Type B pancreatic cell (in vitro differentiated cells): ENCODE measurements around the gene NEURL1B. TPM values are rescaled to one million over a fixed set of nuclear protein-coding genes. Genes with fewer than 3 reads are reported as not detected.

Experiments used
- DNase-seq: peaks from one replicate; pipeline ENCODE4 v3.0.0; 2021; ENCODE audit warnings: mixed read lengths; ENCODE audit not compliant: unreplicated experiment; ENCODE audit errors: extremely low spot score
- H3K27ac Mint-ChIP-seq: 2 replicates; pipeline ENCODE4 v1.8.0; 2021; ENCODE audit warnings: mild to moderate bottlenecking, mixed read lengths
- H3K27me3 Mint-ChIP-seq: 2 replicates; pipeline ENCODE4 v1.8.0; 2021; ENCODE audit warnings: mixed read lengths
- H3K36me3 Mint-ChIP-seq: 2 replicates; pipeline ENCODE4 v1.8.0; 2021; ENCODE audit warnings: mixed read lengths
- H3K4me1 Mint-ChIP-seq: one replicate; pipeline ENCODE4 v1.8.0; 2021; ENCODE audit warnings: mixed read lengths; ENCODE audit not compliant: unreplicated experiment
- H3K4me3 Mint-ChIP-seq: 2 replicates; pipeline ENCODE4 v1.8.0; 2021; ENCODE audit warnings: mild to moderate bottlenecking, mixed read lengths
- H3K9me3 Mint-ChIP-seq: 2 replicates; pipeline ENCODE4 v1.8.0; 2021; ENCODE audit warnings: mixed read lengths
- CTCF ChIP-seq: fragments of 200-600 bp; sonication (generic); conservative IDR thresholded peaks from 2 replicates; pipeline ENCODE4 v1.5.0; 2021; ENCODE audit warnings: antibody characterized with exemption, mild to moderate bottlenecking
- total RNA-seq: library from RNA; stranded (reverse); gene quantifications from 2 replicates; pipeline ENCODE4 v1.2.1, GENCODE V29; 2021; ENCODE audit warnings: low replicate concordance

NEURL1B gene
- total RNA-seq, 1 donor from 2014 or later = 7.6 TPM

GRCh38 chr5:172637110-172637580, 3.9 kb upstream of the NEURL1B start:
- no peak for TF ChIP-seq CTCF
- H3K9me3 Mint-ChIP-seq = no peaks in the 10 kb centered on the region
- H3K4me3 Mint-ChIP-seq = no peak overlapping the region
- peaks cover 20% of the 10 kb centered on the region for H3K27me3 Mint-ChIP-seq
- no peaks in the 10 kb centered on the region for H3K36me3 Mint-ChIP-seq
- H3K4me1 Mint-ChIP-seq = peaks cover 5% of the 10 kb centered on the region
- H3K27ac Mint-ChIP-seq = no peak overlapping the region
- no peak for DNase-seq

GRCh38 chr5:172637740-172638139, 3.3 kb upstream of the NEURL1B start:
- Mint-ChIP-seq H3K36me3 (no peaks in the 10 kb centered on the region), H3K27me3 (peaks cover 24% of the 10 kb centered on the region), H3K27ac (no peak overlapping the region), H3K4me3 (no peak overlapping the region), H3K9me3 (no peaks in the 10 kb centered on the region), H3K4me1 (peaks cover 5% of the 10 kb centered on the region)
- no peak for DNase-seq
- no peak for TF ChIP-seq CTCF

- H3K4me1 Mint-ChIP-seq = peaks cover 5% of the 10 kb centered on the region
- TF ChIP-seq CTCF = no peak
- no peak for DNase-seq
- no peak overlapping the region for H3K27ac Mint-ChIP-seq
- no peaks in the 10 kb centered on the region for H3K36me3 Mint-ChIP-seq
- peaks cover 28% of the 10 kb centered on the region for H3K27me3 Mint-ChIP-seq
- H3K9me3 Mint-ChIP-seq = no peaks in the 10 kb centered on the region
- no peak overlapping the region for H3K4me3 Mint-ChIP-seq
Observed at GRCh38 chr5:172638209-172638768, 2.8 kb upstream of the NEURL1B start.

- no peak overlapping the region for H3K27ac Mint-ChIP-seq
- H3K9me3 Mint-ChIP-seq = no peaks in the 10 kb centered on the region
- DNase-seq = no peak
- no peak for TF ChIP-seq CTCF
- peaks cover 8% of the 10 kb centered on the region for H3K4me1 Mint-ChIP-seq
- peaks cover 43% of the 10 kb centered on the region for H3K27me3 Mint-ChIP-seq
- no peaks in the 10 kb centered on the region for H3K36me3 Mint-ChIP-seq
- H3K4me3 Mint-ChIP-seq = peak overlapping the region; percentile 77
Observed at GRCh38 chr5:172640139-172640538, 924 bp upstream of the NEURL1B start.

GRCh38 chr5:172641359-172642050, 442 bp downstream of the NEURL1B start:
- Mint-ChIP-seq H3K4me1 (peaks cover 18% of the 10 kb centered on the region), H3K36me3 (no peaks in the 10 kb centered on the region), H3K4me3 (peak overlapping the region; percentile 78), H3K27me3 (peaks cover 43% of the 10 kb centered on the region), H3K27ac (no peak overlapping the region), H3K9me3 (no peaks in the 10 kb centered on the region)
- DNase-seq = no peak
- TF ChIP-seq CTCF = no peak
